HG03060 (cell line): ENCODE data around the gene CORO1C.
A peak's percentile ranks its signal among the peaks of the same experiment; 100 is the strongest.

Experiments used
- ATAC-seq: cut with Tn5 transposase; IDR thresholded peaks from one replicate; pipeline ENCODE4 v1.9.1; 2021; ENCODE audit warnings: low read depth, moderate number of reproducible peaks; ENCODE audit not compliant: unreplicated experiment

The CORO1C gene

GRCh38 chr12:108700833-108701541 is 30.3 kb downstream of the CORO1C start:
- ATAC-seq: no peak

- no peak for ATAC-seq
Measured at GRCh38 chr12:108699955-108700563, 31.3 kb downstream of the CORO1C start.

- no peak for ATAC-seq
Measured at GRCh38 chr12:108697905-108698304, 33.4 kb downstream of the CORO1C start.

GRCh38 chr12:108696996-108697290 is 34.4 kb downstream of the CORO1C start:
- no peak for ATAC-seq

GRCh38 chr12:108696111-108696995 is 35.0 kb downstream of the CORO1C start:
- ATAC-seq: no peak

GRCh38 chr12:108694812-108695278 is 36.5 kb downstream of the CORO1C start:
- no peak for ATAC-seq

GRCh38 chr12:108693751-108694150 is 37.6 kb downstream of the CORO1C start:
- no peak for ATAC-seq

- no peak for ATAC-seq
Measured at GRCh38 chr12:108693186-108693730, 38.1 kb downstream of the CORO1C start.

GRCh38 chr12:108691998-108692808 is 39.1 kb downstream of the CORO1C start:
- no peak for ATAC-seq

GRCh38 chr12:108691175-108691997 is 39.9 kb downstream of the CORO1C start:
- ATAC-seq: peak; percentile 51

GRCh38 chr12:108690542-108691174 is 40.7 kb downstream of the CORO1C start:
- no peak for ATAC-seq

- no peak for ATAC-seq
Measured at GRCh38 chr12:108690191-108690518, 41.2 kb downstream of the CORO1C start.

GRCh38 chr12:108689314-108690190 is 41.8 kb downstream of the CORO1C start:
- no peak for ATAC-seq

- ATAC-seq: no peak
Measured at GRCh38 chr12:108686780-108687179, 44.5 kb downstream of the CORO1C start.

GRCh38 chr12:108685469-108686260 is 45.7 kb downstream of the CORO1C start:
- ATAC-seq: no peak

- ATAC-seq: no peak
Measured at GRCh38 chr12:108683906-108684556, 47.3 kb downstream of the CORO1C start.

GRCh38 chr12:108681317-108681716 is 50.0 kb downstream of the CORO1C start:
- ATAC-seq: no peak
